ENCODE measurements around the gene COQ8A. TPM values are rescaled to one million over a fixed set of nuclear protein-coding genes. Genes with fewer than 3 reads are reported as not detected.
"Not testable (repeated sequence)": the region's sequence is repeated elsewhere in the genome, so short reads cannot be mapped to it uniquely, and the experiment has no call there.

Gene COQ8A
- polyA plus RNA-seq, 1 donor, result 38.7 TPM

- Histone ChIP-seq H3K9me3 (ENCODE audit: control insufficient read depth, low read depth, low read length) (no peaks in the 10 kb centered on the region), H3K27ac (ENCODE audit: low read length) (no peak overlapping the region), H3K4me1 (ENCODE audit: control insufficient read depth, insufficient read depth, low read length) (no peaks in the 10 kb centered on the region), H3K27me3 (ENCODE audit: control insufficient read depth, insufficient read depth, low read length) (no peaks in the 10 kb centered on the region), H3K36me3 (ENCODE audit: control insufficient read depth, insufficient read depth, low read length) (no peaks in the 10 kb centered on the region), H3K4me3 (ENCODE audit: low read length) (no peak overlapping the region)
- WGBS (ENCODE audit: insufficient coverage, low lambda C conversion rate), result no CpG with 5 or more reads among the region's 1 CpG
- DNase-seq, result no peak
Measured at GRCh38 chr1:226919995-226920394, 20.1 kb upstream of the COQ8A start.

DNA sequence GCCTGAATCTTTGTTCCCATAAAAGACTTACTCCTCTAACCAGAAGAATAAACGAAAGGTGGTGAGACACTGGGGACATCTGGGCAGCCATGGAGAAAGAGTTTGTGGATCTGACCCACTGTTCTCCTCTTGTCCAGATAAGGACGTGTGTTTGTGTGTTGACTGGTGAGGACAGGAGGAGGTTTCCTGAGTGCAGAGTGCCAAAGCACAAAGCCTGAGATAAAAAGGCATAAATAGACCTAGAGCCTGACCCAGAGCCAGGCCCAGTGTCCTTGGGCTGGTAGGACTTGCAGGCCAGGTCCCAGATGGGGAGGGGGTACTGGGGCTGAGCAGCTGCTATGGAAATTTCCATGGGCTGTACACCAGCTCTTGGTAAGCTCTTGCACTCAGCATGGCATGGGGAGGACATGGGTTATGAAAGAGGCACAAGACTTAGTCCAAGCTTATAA lies 19.6 kb upstream of the COQ8A start:
- H3K4me3 ChIP-seq (ENCODE audit: low read length), result no peak overlapping the region
- WGBS (ENCODE audit: insufficient coverage, low lambda C conversion rate), result no CpG with 5 or more reads among the region's 2 CpGs
- no peaks in the 10 kb centered on the region for H3K27me3 ChIP-seq (ENCODE audit: control insufficient read depth, insufficient read depth, low read length)
- H3K36me3 ChIP-seq (ENCODE audit: control insufficient read depth, insufficient read depth, low read length), result no peaks in the 10 kb centered on the region
- no peaks in the 10 kb centered on the region for H3K4me1 ChIP-seq (ENCODE audit: control insufficient read depth, insufficient read depth, low read length)
- H3K9me3 ChIP-seq (ENCODE audit: control insufficient read depth, low read depth, low read length), result no peaks in the 10 kb centered on the region
- no peak overlapping the region for H3K27ac ChIP-seq (ENCODE audit: low read length)
- DNase-seq, result no peak

DNA sequence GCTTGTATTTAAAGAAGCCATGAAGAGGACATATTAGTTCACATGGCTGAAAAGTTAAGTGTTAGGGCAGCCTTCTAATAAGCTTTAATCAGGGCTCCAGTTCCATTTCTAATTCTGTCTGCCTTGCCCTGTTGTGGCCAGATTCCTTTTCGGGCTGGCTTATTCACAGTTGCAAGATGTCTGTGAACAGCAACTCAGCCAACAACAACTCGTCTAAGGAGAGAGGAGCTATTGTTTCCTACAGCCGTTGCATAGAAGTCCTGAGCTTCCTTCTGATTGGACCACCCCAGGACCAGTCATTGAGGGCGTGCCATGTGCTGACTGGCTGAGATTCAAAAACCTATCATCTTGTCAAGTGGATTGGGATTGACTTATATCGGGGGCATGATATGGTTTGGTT lies 18.6 kb upstream of the COQ8A start:
- no peak for DNase-seq
- no peaks in the 10 kb centered on the region for H3K27me3 ChIP-seq (ENCODE audit: control insufficient read depth, insufficient read depth, low read length)
- no peaks in the 10 kb centered on the region for H3K36me3 ChIP-seq (ENCODE audit: control insufficient read depth, insufficient read depth, low read length)
- no CpG with 5 or more reads among the region's 5 CpGs for WGBS (ENCODE audit: insufficient coverage, low lambda C conversion rate)
- no peaks in the 10 kb centered on the region for H3K4me1 ChIP-seq (ENCODE audit: control insufficient read depth, insufficient read depth, low read length)
- no peak overlapping the region for H3K4me3 ChIP-seq (ENCODE audit: low read length)
- no peaks in the 10 kb centered on the region for H3K9me3 ChIP-seq (ENCODE audit: control insufficient read depth, low read depth, low read length)
- no peak overlapping the region for H3K27ac ChIP-seq (ENCODE audit: low read length)

DNA sequence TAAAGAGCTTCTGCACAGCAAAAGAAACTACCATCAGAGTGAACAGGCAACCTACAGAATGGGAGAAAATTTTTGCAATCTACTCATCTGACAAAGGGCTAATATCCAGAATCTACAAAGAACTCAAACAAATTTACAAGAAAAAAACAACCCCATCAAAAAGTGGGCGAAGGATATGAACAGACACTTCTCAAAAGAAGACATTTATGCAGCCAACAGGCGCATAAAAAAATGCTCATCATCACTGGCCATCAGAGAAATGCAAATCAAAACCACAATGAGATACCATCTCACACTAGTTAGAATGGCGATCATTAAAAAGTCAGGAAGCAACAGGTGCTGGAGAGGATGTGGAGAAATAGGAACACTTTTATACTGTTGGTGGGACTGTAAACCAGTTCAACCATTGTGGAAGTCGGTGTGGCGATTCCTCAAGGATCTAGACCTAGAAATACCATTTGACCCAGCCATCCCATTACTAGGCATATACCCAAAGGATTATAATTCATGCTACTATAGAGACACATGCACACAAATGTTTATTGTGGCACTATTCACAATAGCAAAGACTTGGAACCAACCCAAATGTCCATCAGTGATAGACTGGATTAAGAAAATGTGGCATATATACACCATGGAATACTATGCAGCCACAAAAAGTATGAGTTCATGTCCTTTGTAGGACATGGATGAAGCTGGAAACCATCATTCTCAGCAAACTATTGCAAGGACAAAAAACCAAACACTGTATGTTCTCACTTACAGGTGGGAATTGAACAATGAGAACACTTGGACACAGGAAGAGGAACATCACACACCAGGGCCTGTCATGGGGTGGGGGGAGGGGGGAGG lies 10.6 kb upstream of the COQ8A start:
- H3K9me3 ChIP-seq (ENCODE audit: control insufficient read depth, low read depth, low read length); H3K36me3 ChIP-seq (ENCODE audit: control insufficient read depth, insufficient read depth, low read length); H3K27me3 ChIP-seq (ENCODE audit: control insufficient read depth, insufficient read depth, low read length); DNase-seq; H3K27ac ChIP-seq (ENCODE audit: low read length); H3K4me3 ChIP-seq (ENCODE audit: low read length); H3K4me1 ChIP-seq (ENCODE audit: control insufficient read depth, insufficient read depth, low read length): not testable (repeated sequence)
- 100% methylated on average over 1 of the region's 5 CpGs for WGBS (ENCODE audit: insufficient coverage, low lambda C conversion rate)

GRCh38 chr1:226934483-226935237 lies 5.4 kb upstream of the COQ8A start:
- H3K9me3 ChIP-seq (ENCODE audit: control insufficient read depth, low read depth, low read length), result peaks cover 15% of the 10 kb centered on the region
- no peak overlapping the region for H3K27ac ChIP-seq (ENCODE audit: low read length)
- H3K27me3 ChIP-seq (ENCODE audit: control insufficient read depth, insufficient read depth, low read length), result no peaks in the 10 kb centered on the region
- no peak for DNase-seq
- H3K4me3 ChIP-seq (ENCODE audit: low read length), result no peak overlapping the region
- 100% methylated on average over 2 of the region's 3 CpGs for WGBS (ENCODE audit: insufficient coverage, low lambda C conversion rate)
- peaks cover 4% of the 10 kb centered on the region for H3K4me1 ChIP-seq (ENCODE audit: control insufficient read depth, insufficient read depth, low read length)
- no peaks in the 10 kb centered on the region for H3K36me3 ChIP-seq (ENCODE audit: control insufficient read depth, insufficient read depth, low read length)

- no peak for DNase-seq
- WGBS (ENCODE audit: insufficient coverage, low lambda C conversion rate), result no CpG with 5 or more reads among the region's 10 CpGs
- H3K36me3 ChIP-seq (ENCODE audit: control insufficient read depth, insufficient read depth, low read length), result no peaks in the 10 kb centered on the region
- H3K4me1 ChIP-seq (ENCODE audit: control insufficient read depth, insufficient read depth, low read length), result peaks cover 10% of the 10 kb centered on the region
- H3K4me3 ChIP-seq (ENCODE audit: low read length), result no peak overlapping the region
- no peaks in the 10 kb centered on the region for H3K27me3 ChIP-seq (ENCODE audit: control insufficient read depth, insufficient read depth, low read length)
- H3K9me3 ChIP-seq (ENCODE audit: control insufficient read depth, low read depth, low read length), result peaks cover 15% of the 10 kb centered on the region
- H3K27ac ChIP-seq (ENCODE audit: low read length), result peak overlapping the region; percentile 94
Measured at GRCh38 chr1:226937940-226938725, 2.0 kb upstream of the COQ8A start.

DNA sequence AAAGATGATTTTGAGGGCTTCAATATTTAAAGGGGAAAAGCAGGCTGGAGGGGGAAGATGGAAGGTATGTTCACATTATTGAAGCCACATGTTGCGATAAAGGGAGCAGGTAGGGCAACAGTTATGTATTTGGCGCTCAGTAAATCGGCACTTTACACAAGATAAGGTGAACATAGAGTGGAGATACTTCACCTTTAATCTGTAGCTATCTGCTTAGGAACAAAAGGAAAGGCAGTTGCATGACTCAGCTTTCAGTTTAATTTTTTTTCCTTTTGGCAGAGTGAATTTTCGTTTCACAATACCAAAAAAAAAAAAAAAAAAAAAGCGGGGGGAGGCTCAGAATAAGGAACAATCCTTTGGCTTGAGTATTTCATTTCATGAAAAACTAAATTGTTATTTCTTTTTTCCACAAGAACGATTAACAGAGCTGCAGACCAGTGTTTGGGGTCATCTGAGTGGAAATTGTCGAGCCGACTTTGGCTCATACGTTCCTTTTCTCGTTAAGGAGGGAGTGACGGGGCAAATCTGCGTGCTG lies 1.1 kb upstream of the COQ8A start:
- WGBS (ENCODE audit: insufficient coverage, low lambda C conversion rate), result 5% methylated on average over 4 of the region's 12 CpGs
- peak overlapping the region; percentile 94 for H3K27ac ChIP-seq (ENCODE audit: low read length)
- peak in 1 of 2 donors; percentile 62 for DNase-seq
- no peaks in the 10 kb centered on the region for H3K36me3 ChIP-seq (ENCODE audit: control insufficient read depth, insufficient read depth, low read length)
- H3K4me3 ChIP-seq (ENCODE audit: low read length), result peak overlapping the region; percentile 63
- H3K4me1 ChIP-seq (ENCODE audit: control insufficient read depth, insufficient read depth, low read length), result peaks cover 10% of the 10 kb centered on the region
- no peaks in the 10 kb centered on the region for H3K27me3 ChIP-seq (ENCODE audit: control insufficient read depth, insufficient read depth, low read length)
- peaks cover 15% of the 10 kb centered on the region for H3K9me3 ChIP-seq (ENCODE audit: control insufficient read depth, low read depth, low read length)

DNA sequence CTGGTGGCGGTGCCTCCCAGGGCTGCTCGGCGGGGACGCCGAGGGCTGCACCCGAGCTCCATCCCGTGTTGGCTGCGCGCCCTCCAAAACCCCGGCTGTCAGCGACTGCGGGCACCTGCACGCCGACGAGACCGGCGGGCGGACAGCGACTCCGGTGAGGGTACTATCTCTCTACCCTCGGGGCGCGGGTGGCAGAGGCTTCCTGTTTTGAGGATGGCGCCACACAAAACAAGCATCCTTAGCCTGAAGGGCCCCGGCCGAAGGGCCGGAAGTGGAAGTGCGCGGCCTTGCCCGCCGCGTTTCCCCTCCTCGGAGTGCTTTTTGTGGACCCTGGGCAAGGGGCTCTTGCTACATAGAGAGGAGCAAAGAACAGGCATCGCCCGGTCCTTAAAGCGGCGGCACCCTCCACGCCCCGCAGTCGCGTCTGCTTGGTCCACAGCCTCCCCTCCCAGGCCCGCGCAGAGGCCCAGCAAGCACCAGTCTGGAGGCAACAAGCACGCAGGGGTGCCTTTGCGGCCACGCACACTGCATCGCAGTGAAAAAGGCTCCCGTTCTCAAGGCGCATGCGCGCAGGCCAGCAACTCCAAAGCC lies 561 bp upstream of the COQ8A start:
- DNase-seq, result peak in 1 of 2 donors; percentile 38
- peak overlapping the region; percentile 63 for H3K4me3 ChIP-seq (ENCODE audit: low read length)
- peaks cover 15% of the 10 kb centered on the region for H3K4me1 ChIP-seq (ENCODE audit: control insufficient read depth, insufficient read depth, low read length)
- H3K36me3 ChIP-seq (ENCODE audit: control insufficient read depth, insufficient read depth, low read length), result no peaks in the 10 kb centered on the region
- no CpG with 5 or more reads among the region's 51 CpGs for WGBS (ENCODE audit: insufficient coverage, low lambda C conversion rate)
- no peaks in the 10 kb centered on the region for H3K27me3 ChIP-seq (ENCODE audit: control insufficient read depth, insufficient read depth, low read length)
- peaks cover 14% of the 10 kb centered on the region for H3K9me3 ChIP-seq (ENCODE audit: control insufficient read depth, low read depth, low read length)
- H3K27ac ChIP-seq (ENCODE audit: low read length), result peak overlapping the region; percentile 94

DNA sequence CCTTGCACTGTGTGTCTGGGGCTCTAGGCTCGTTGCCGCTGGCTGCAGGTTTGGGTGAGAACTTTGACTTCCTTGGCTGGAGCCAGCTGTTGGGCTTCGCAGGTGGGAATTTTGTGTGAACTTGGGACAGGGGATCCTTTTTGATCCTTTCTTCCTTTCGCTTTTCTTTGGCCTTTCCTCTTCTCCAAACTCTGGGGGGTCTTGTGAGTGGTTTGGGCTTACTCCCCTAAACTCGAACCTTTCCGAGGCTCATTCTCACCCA lies 643 bp downstream of the COQ8A start:
- no peak for DNase-seq
- no peaks in the 10 kb centered on the region for H3K36me3 ChIP-seq (ENCODE audit: control insufficient read depth, insufficient read depth, low read length)
- H3K4me3 ChIP-seq (ENCODE audit: low read length), result peak overlapping the region; percentile 71
- H3K4me1 ChIP-seq (ENCODE audit: control insufficient read depth, insufficient read depth, low read length), result peaks cover 27% of the 10 kb centered on the region
- H3K27ac ChIP-seq (ENCODE audit: low read length), result no peak overlapping the region
- WGBS (ENCODE audit: insufficient coverage, low lambda C conversion rate), result 14% methylated on average over 1 of the region's 6 CpGs
- peaks cover 3% of the 10 kb centered on the region for H3K9me3 ChIP-seq (ENCODE audit: control insufficient read depth, low read depth, low read length)
- H3K27me3 ChIP-seq (ENCODE audit: control insufficient read depth, insufficient read depth, low read length), result no peaks in the 10 kb centered on the region

- Histone ChIP-seq H3K4me1 (ENCODE audit: control insufficient read depth, insufficient read depth, low read length) (peaks cover 34% of the 10 kb centered on the region), H3K4me3 (ENCODE audit: low read length) (no peak overlapping the region), H3K27ac (ENCODE audit: low read length) (no peak overlapping the region), H3K27me3 (ENCODE audit: control insufficient read depth, insufficient read depth, low read length) (no peaks in the 10 kb centered on the region), H3K36me3 (ENCODE audit: control insufficient read depth, insufficient read depth, low read length) (no peaks in the 10 kb centered on the region), H3K9me3 (ENCODE audit: control insufficient read depth, low read depth, low read length) (no peaks in the 10 kb centered on the region)
- no CpG with 5 or more reads among the region's 3 CpGs for WGBS (ENCODE audit: insufficient coverage, low lambda C conversion rate)
- no peak for DNase-seq
Measured at GRCh38 chr1:226942392-226942791, 2.3 kb downstream of the COQ8A start.
